Suppressor macrophage treated with lipopolysaccharide for 1 hour (primary cell): ENCODE data around the gene PCDHB9.
A peak's percentile ranks its signal among the peaks of the same experiment; 100 is the strongest.
"Not testable (repeated sequence)": the region's sequence is repeated elsewhere in the genome, so short reads cannot be mapped to it uniquely, and the experiment has no call there.

Source experiments
- DNase-seq, 3 donors: peaks; one replicate each; pipeline ENCODE4 v3.0.0-alpha.2; 2020 to 2022

The PCDHB9 gene

DNA sequence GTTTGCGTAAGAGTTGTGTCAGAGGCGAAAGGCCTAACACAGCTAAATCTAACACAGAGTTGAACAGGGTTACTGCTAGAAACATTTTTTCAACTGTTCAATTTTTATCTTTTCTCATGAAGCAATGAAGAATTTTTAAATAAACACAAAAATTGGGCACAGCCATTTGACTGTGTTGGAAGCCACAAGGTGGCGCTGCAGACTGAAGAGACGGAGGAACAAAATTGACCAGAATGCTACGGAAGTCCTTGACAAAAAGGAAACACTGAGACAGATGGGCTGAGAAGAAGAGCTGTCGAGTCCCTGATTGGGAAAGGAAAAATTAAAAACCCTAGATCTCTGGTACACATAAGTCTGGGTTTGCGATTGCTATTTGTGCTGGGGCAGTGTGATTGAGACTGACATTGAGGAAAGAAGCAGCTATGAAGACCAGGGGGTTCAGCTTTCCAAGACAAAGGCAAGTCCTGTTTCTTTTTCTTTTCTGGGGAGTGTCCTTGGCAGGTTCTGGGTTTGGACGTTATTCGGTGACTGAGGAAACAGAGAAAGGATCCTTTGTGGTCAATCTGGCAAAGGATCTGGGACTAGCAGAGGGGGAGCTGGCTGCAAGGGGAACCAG, at the start of gene PCDHB9:
Gene PCDHB9 (plus strand): TSS at position 265 of the 616 bp plus-strand sequence. CDS start 158 bp downstream, at position 423.
- peak in 2 of 3 donors; percentile 20 to 31 for DNase-seq

DNA sequence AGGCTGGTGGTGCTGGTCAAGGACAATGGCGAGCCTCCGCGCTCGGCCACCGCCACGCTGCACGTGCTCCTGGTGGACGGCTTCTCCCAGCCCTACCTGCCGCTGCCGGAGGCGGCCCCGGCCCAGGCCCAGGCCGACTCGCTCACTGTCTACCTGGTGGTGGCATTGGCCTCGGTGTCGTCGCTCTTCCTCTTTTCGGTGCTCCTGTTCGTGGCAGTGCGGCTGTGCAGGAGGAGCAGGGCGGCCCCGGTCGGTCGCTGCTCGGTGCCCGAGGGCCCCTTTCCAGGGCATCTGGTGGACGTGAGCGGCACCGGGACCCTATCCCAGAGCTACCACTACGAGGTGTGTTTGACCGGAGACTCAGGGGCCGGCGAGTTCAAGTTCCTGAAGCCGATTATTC, 49.6 kb upstream of the PCDHB9 start:
- DNase-seq = not testable (repeated sequence)

DNA sequence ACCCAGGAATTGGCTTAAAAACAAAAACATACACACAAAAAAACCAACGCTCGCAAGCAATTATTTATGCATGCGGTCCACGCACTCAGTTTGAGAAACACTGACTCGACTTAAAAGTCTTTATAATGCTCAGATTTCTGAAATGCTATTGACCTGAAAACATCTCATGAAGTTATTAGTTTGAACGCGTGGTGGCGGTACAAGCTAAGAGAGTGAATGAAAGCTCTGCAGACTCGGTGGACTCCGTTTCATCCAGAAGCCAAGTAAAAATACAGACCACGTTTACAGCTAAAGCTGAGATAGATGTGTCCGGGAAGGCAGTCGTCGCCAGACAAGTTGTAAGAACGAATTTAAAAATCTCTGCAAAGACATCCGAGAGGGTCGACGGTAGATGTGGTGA, 37.1 kb upstream of the PCDHB9 start, which contains the start of gene PCDHB6:
Gene PCDHB6 (plus strand): TSS at position 246 of the 400 bp plus-strand sequence. CDS start 201 bp downstream, outside the sequence.
- DNase-seq = no peak

DNA sequence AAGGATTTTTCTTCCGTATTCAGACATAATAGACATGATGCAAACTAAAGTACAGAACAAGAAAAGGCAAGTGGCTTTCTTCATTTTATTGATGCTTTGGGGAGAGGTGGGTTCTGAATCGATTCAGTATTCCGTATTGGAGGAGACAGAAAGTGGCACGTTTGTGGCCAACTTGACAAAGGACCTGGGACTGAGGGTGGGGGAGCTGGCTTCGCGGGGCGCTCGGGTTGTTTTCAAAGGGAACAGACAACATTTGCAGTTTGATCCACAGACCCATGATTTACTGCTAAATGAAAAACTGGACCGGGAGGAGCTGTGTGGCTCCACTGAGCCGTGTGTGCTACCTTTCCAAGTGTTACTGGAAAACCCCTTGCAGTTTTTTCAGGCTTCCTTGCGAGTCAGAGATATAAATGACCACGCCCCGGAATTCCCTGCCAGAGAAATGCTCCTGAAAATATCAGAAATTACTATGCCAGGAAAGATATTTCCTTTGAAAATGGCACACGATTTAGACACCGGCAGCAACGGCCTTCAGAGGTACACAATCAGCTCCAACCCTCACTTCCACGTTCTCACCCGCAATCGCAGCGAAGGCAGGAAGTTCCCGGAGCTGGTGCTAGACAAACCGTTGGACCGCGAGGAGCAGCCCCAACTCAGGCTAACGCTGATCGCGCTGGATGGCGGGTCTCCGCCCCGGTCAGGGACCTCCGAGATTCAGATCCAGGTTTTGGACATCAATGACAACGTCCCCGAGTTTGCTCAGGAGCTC, 36.6 kb upstream of the PCDHB9 start:
- no peak for DNase-seq

DNA sequence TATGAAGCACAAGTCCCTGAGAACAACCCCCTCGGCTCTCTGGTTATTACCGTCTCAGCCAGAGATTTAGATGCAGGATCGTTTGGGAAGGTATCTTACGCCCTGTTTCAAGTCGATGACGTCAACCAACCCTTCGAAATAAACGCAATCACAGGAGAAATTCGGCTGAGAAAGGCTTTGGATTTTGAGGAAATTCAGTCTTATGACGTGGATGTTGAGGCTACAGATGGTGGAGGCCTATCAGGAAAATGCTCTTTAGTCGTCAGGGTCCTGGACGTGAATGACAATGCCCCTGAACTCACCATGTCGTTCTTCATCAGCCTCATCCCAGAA, 36.0 kb upstream of the PCDHB9 start:
- DNase-seq = no peak

DNA sequence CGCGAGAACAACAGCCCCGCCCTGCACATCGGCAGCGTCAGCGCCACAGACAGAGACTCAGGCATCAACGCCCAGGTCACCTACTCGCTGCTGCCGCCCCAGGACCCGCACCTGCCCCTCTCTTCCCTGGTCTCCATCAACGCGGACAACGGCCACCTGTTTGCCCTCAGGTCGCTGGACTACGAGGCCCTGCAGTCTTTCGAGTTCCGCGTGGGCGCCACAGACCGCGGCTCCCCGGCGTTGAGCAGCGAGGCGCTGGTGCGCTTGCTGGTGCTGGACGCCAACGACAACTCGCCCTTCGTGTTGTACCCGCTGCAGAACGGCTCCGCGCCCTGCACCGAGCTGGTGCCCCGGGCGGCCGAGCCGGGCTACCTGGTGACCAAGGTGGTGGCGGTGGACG, 35.3 kb upstream of the PCDHB9 start:
- not testable (repeated sequence) for DNase-seq

DNA sequence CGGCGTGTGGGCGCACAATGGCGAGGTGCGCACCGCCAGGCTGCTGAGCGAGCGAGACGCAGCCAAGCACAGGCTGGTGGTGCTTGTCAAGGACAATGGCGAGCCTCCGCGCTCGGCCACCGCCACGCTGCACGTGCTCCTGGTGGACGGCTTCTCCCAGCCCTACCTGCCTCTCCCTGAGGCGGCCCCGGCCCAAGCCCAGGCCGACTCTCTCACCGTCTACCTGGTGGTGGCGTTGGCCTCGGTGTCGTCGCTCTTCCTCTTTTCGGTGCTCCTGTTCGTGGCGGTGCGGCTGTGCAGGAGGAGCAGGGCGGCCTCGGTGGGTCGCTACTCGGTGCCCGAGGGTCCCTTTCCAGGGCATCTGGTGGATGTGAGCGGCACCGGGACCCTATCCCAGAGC, 34.9 kb upstream of the PCDHB9 start:
- not testable (repeated sequence) for DNase-seq

DNA sequence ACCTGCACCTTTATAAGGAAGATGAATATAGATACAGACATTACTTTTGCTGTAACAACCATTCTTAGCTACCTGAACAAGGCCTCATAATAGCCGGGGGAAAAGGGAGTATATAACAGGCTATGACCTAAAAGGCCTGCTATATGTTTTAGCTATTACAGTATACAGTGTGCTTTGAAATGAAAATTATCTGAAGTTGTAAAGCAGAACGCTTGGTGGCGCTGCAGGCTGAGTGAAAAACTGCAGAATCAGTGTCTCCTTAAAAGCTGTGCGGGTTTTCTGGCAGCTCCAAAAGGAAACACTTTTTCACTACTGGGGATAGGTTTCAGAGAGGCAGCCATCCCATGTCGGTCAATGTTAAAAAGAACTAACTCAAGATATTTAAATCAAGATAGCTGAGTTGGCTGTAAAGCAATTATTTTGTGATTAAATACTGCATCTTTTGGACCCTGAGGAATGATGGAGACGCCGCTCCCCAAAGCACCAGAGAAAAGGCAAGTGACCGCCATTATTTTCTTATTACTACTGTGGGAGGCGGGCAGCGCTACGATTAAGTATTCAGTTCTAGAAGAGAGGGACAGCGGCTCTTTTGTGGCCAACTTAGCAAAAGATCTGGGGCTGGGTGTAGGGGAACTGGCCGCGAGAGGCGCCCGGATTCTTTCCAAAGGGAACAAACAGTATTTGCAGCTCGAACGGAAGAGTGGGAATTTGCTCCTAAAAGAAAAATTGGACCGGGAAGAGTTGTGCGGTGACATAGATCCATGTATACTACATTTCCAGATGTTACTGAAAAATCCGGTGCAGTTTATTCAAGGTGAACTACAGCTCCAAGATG, 31.2 kb upstream of the PCDHB9 start:
- DNase-seq = no peak

DNA sequence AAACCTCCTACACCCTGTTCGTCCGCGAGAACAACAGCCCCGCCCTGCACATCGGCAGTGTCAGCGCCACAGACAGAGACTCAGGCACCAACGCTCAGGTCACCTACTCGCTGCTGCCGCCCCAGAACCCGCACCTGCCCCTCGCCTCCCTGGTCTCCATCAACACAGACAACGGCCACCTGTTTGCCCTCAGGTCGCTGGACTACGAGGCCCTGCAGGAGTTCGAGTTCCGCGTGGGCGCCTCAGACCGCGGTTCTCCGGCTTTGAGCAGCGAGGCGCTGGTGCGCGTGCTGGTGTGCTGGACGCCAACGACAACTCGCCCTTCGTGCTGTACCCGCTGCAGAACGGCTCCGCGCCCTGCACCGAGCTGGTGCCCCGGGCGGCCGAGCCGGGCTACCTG, 29.6 kb upstream of the PCDHB9 start:
- DNase-seq = not testable (repeated sequence)

DNA sequence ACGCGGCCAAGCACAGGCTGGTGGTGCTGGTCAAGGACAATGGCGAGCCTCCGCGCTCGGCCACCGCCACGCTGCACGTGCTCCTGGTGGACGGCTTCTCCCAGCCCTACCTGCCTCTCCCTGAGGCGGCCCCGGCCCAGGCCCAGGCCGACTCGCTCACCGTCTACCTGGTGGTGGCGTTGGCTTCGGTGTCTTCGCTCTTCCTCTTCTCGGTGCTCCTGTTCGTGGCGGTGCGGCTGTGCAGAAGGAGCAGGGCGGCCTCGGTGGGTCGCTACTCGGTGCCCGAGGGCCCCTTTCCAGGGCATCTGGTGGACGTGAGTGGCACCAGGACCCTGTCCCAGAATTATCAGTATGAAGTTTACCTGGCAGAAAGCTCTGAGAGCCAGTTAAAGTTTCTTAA, 29.1 kb upstream of the PCDHB9 start:
- not testable (repeated sequence) for DNase-seq

DNA sequence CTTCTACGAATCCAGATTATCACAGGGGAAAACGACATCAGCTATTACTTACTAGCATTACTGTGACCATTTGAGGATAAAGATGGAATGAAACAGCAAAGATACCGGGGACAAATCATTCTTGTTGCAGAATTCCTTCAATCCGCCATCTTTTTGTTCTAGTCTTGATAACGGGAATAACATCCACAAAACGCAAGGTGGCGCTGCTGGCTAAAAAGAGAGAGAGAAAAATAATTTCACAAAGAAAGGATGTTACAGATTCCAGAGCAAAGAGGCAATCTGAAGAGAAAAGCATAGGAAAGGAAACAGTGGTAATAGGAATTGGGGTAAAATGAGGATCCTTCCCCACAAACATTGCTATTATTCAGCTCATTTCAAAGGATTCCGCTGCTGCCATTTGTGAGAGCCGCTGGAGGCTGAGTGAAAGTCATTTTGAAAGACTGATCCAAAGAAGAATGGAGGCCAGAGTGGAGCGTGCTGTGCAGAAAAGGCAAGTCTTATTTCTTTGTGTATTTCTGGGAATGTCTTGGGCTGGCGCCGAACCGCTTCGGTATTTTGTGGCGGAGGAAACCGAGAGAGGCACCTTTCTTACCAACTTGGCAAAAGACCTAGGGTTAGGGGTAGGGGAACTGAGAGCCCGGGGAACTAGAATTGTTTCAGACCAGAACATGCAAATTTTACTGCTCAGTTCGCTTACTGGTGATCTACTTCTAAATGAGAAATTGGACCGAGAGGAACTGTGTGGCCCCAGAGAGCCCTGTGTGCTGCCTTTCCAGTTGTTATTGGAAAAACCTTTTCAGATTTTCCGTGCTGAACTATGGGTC, 14.4 kb upstream of the PCDHB9 start, which contains the start of gene PCDHB7:
Gene PCDHB7 (plus strand): TSS at position 264 of the 824 bp plus-strand sequence. CDS start 192 bp downstream, at position 456.
- peak in 2 of 3 donors; percentile 7 to 20 for DNase-seq

DNA sequence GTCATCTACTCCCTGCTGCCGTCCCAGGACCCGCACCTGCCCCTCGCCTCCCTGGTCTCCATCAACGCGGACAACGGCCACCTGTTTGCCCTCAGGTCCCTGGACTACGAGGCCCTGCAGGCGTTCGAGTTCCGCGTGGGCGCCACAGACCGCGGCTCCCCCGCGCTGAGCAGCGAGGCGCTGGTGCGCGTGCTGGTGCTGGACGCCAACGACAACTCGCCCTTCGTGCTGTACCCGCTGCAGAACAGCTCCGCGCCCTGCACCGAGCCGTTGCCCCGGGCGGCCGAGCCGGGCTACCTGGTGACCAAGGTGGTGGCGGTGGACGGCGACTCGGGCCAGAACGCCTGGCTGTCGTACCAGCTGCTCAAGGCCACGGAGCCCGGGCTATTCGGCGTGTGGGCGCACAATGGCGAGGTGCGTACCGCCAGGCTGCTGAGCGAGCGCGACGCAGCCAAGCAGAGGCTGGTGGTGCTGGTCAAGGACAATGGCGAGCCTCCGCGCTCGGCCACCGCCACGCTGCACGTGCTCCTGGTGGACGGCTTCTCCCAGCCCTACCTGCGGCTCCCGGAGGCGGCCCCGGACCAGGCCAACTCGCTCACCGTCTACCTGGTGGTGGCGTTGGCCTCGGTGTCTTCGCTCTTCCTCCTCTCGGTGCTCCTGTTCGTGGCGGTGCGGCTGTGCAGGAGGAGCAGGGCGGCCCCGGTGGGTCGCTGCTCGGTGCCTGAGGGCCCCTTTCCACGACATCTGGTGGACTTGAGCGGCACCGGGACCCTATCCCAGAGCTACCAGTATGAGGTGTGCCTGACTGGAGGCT, 12.5 kb upstream of the PCDHB9 start:
- DNase-seq = not testable (repeated sequence)

DNA sequence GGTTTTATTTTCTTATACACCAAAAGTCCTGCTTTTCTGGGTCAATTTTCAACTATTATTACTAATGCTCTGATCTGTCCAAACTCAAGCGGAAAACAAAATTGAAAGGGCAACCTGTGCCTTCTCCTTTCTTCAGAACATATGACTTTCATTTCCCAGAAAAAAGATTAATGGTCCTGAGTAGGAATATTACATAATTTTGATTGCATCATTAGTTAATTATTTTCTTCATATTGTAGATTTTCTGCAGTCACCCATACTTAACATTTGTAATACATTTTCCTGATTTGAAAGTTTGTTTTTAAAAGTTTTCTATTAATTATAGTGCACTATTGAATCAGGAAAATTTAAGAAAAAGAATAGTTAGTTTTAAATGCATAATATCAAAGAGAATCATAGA, 11.0 kb upstream of the PCDHB9 start:
- DNase-seq = no peak

DNA sequence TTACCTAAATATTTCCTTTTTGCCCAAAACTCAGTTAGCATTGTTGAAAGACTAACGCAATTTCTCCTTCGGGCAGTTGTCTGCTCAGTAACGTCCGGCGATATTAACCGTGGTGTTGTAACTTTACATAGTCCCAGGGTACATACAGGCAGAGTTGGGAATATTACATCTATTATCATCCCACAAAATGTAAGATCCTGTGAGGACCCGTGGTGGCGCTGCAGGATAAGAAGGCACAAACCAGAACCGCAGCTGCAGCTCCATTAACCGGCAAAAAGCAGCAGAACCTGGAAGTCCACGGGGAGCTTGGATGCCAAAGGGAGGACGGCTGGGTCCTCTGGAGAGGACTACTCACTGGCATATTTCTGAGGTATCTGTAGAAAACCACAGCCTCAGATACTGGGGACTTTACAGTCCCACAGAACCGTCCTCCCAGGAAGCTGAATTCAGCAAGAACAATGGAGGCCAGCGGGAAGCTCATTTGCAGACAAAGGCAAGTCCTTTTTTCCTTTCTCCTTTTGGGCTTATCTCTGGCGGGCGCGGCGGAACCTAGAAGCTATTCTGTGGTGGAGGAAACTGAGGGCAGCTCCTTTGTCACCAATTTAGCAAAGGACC, 9.3 kb upstream of the PCDHB9 start, which contains the start of gene PCDHB8:
Gene PCDHB8 (plus strand): TSS at position 214 of the 615 bp plus-strand sequence. CDS start 245 bp downstream, at position 459.
- DNase-seq = not testable (repeated sequence)

DNA sequence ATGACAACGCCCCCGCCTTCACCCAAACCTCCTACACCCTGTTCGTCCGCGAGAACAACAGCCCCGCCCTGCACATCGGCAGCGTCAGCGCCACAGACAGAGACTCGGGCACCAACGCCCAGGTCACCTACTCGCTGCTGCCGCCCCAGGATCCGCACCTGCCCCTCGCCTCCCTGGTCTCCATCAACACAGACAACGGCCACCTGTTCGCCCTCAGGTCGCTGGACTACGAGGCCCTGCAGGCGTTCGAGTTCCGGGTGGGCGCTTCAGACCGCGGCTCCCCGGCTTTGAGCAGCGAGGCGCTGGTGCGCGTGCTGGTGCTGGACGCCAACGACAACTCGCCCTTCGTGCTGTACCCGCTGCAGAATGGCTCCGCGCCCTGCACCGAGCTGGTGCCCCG, 7.6 kb upstream of the PCDHB9 start:
- not testable (repeated sequence) for DNase-seq

DNA sequence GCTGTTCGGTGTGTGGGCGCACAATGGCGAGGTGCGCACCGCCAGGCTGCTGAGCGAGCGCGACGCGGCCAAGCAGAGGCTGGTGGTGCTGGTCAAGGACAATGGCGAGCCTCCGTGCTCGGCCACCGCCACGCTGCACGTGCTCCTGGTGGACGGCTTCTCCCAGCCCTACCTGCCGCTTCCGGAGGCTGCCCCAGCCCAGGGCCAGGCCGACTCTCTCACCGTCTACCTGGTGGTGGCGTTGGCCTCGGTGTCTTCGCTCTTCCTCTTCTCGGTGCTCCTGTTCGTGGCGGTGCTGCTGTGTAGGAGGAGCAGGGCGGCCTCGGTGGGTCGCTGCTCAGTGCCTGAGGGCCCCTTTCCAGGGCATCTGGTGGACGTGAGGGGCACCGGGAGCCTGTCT, 7.1 kb upstream of the PCDHB9 start:
- DNase-seq = not testable (repeated sequence)

DNA sequence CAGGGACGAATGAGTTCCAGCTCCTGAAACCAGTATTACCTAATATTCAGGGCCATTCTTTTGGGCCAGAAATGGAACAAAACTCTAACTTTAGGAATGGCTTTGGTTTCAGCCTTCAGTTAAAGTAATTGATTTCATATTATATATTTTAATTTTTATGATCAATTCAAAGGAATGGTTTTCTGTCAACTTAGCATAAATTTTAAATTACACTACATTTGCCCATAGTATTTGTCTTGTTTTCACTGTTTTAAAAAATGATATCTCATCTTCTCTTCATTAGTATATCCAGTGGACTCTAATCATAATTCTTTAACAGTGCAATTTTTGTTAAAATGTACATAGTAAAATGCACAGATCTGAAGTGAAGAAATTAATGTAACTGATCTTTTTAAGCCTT, 6.6 kb upstream of the PCDHB9 start:
- no peak for DNase-seq

DNA sequence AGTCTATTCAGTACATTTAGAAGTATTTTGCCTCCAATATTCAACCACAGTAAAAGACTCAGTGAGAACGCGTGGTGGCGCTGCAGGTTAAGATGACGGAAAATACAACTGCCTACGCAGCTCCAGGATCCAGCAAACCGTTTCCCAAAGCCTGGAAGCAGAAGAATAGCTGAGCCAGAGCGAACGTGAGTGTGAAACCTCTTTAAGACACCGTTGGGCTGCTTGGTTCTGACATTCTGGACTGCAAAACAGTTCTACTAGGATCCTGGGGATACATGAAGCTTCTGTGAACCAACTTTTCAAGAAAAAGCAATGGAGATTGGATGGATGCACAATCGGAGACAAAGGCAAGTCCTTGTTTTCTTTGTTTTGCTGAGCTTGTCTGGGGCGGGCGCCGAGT, 4.7 kb upstream of the PCDHB9 start, which contains the start of gene PCDHB16:
Gene PCDHB16 (plus strand): TSS at position 140 of the 400 bp plus-strand sequence. CDS start 173 bp downstream, at position 313.
- DNase-seq = no peak

DNA sequence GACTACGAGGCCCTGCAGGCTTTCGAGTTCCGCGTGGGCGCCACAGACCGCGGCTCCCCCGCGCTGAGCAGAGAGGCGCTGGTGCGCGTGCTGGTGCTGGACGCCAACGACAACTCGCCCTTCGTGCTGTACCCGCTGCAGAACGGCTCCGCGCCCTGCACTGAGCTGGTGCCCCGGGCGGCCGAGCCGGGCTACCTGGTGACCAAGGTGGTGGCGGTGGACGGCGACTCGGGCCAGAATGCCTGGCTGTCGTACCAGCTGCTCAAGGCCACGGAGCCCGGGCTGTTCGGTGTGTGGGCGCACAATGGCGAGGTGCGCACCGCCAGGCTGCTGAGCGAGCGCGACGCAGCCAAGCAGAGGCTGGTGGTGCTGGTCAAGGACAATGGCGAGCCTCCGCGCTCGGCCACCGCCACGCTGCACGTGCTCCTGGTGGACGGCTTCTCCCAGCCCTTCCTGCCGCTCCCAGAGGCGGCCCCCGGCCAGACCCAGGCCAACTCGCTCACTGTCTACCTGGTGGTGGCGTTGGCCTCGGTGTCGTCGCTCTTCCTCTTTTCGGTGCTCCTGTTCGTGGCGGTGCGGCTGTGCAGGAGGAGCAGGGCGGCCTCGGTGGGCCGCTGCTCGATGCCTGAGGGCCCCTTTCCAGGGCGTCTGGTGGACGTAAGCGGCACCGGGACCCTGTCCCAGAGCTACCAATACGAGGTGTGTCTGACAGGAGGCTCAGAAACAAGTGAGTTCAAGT, 2.7 kb upstream of the PCDHB9 start:
- not testable (repeated sequence) for DNase-seq

DNA sequence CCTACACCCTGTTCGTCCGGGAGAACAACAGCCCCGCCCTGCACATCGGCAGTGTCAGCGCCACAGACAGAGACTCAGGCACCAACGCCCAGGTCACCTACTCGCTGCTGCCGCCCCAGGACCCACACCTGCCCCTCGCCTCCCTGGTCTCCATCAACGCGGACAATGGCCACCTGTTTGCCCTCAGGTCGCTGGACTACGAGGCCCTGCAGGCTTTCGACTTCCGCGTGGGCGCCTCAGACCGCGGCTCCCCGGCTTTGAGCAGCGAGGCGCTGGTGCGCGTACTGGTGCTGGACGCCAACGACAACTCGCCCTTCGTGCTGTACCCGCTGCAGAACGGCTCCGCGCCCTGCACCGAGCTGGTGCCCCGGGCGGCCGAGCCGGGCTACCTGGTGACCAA, 1.7 kb downstream of the PCDHB9 start:
- not testable (repeated sequence) for DNase-seq
